NCI-H2227 treated with DMSO at 0.1 percent for 48 hours (cell line): ENCODE results near the gene MS4A10.
A peak's percentile ranks its signal among the peaks of the same experiment; 100 is the strongest.

Experiments used
- DNase-seq: peaks from one replicate; lab custom pipeline; 2025; lab: John Stamatoyannopoulos, UW

MS4A10 gene

DNA sequence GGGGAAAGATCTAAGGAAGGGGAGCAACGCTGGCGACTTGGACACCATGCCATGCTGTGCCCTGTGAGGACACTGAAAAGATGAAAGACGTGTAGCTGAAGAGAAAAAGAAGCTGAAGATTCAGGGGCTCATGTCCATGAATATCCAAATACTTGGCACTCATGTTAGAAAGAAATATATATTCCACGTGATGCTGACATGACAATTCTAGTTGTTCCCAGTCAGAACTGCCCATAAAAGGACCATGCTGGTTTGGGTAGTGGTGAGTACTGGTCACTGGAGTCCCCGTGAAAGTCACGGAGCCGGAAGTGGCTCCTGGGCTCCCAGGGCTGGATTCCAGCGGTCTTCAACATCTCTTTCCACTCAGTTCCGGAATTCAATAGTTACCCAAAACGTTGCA is 18.6 kb upstream of the MS4A10 start:
- DNase-seq, result no peak

DNA sequence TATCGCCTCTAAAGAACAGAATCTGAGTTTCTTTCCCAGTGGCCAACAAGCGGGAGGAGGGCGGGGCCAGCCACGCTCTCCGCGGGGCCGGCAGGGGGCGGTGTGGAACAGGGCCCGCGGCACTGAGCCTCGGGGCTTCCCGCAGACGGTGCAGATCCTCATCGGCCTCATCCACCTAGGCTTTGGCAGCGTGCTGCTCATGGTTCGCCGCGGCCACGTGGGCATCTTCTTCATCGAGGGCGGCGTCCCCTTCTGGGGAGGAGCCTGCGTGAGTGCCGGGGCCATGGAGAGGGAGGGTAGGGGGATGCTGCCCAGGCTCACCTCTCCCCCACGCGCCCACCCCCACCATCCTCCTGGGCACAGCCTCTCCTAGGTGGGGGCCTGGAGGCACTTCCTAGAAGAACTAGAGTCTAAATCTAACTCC is 17.7 kb upstream of the MS4A10 start:
- DNase-seq, result no peak

DNA sequence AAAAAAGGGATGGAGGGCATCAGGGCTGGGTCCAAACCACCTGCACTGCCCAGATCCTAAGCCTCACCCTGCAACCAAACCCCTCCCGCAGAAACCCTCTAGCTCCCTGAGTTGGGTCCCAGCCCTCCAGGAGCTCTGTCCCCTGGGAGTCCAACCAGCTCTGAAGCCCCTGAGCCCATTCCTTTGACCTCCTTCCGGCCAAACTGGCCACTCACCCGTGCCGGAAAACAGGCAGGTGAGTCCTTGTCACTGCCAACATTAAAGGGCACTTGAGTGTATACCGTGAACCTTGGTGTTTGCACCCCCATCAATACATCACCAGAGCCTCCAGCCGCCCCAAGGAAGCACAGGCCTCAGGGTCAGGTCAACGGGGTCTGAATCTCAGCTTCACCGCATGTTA is 16.9 kb upstream of the MS4A10 start:
- no peak for DNase-seq

DNA sequence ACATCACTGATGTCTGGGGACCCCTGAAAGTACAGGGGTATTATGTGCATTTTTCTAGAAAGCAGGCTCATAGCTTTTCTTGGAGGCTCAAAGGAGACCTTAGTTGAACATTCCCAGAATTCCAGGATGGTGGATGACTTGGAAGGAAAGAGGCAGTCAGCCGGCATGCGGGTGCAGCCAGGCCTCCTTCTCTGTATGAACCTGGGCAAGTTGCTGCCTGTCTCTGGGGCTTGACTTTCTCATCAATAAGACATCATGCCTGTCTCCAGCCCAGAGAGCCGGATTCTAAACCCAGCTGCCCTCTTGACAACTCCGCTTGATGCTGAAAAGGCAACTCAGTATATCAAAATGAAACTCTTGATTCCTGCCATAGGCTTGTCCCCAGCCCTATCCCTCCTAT is 15.9 kb upstream of the MS4A10 start:
- DNase-seq, result no peak

DNA sequence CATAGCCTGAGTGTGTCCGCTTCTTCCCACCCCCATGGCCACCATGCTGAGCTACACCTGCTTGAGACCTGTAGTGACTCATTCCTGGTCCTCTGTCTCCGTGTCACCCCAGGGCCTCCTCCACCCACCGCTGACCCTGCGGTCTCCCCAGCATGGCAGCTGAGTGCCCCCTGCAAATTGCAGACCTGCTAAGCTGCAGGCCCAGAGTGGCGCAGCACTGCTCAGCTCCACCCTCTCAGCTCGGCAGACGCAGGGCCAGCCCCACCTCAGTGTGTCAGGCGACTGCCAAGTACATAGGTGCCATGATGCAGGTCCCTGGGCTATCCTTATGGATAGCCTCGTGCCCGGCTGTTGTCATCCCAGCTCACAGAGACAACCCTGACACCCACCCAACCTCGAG is 15.3 kb upstream of the MS4A10 start:
- no peak for DNase-seq

DNA sequence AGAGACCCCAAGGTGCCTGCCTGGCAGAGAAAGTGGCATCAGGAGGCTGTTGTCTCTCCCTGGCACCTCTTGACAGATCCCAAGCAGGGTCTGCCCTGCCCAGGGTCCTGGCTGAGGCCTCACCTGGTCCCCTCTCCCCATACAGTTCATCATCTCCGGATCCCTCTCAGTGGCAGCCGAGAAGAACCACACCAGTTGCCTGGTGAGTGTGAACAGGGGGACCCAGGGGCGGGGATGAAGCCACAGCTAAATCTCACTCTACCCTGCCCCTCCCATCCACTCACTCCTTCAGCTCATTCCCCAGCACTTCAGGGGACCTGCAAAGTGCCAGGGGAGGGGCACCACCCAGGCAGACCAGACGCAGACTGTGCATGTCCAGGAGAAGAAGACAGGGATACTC is 14.0 kb upstream of the MS4A10 start:
- no peak for DNase-seq

DNA sequence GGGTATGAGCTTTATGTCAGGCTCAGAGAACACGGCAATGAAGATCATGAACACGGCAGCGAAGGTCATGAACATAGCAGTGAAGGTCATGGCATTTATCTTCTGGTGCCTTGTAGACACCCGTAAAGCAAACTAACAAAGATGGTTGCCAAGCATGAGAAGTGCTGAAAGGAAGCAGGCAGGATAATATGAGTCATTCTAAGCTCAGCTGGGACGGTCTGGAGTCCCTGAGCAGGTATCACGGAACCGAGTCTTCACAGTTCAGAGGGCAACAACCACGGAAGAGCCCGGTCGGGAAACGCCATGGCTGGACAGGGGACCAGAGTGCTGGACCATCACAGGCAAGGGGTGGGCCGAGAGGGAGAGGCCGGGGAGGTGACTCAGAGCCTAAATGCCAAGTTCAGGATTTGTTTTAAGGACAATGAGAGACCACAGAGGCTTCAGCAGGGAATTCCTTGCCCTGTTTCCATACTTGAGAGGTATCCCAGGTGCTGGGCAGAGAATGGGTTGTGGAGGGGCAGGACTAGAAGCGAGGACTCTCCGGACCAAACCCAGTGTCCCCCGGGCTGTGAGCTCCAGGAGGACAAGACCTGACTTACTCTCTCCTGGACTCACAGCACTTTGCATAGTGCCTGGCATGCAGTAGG is 13.1 kb upstream of the MS4A10 start:
- no peak for DNase-seq

DNA sequence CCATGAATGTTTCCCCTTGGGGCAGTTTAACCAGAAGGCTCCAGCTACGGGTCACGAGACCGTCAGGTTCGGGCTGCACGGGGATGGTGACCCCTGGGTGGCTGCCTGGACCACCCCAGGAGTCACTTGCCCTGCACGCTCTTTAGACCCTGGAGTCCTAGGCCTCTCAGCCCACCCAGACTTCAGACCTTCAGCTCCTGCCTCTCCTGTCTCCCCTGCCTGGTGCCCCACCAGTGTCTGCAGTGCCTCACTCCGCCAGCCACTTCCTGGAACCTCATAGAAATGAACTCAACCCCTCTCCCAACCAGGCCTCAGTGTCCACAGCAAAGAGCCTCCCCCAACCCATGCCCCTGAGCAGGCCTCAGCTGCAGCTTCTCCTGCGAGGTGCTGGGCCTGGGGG is 12.5 kb upstream of the MS4A10 start:
- no peak for DNase-seq

DNA sequence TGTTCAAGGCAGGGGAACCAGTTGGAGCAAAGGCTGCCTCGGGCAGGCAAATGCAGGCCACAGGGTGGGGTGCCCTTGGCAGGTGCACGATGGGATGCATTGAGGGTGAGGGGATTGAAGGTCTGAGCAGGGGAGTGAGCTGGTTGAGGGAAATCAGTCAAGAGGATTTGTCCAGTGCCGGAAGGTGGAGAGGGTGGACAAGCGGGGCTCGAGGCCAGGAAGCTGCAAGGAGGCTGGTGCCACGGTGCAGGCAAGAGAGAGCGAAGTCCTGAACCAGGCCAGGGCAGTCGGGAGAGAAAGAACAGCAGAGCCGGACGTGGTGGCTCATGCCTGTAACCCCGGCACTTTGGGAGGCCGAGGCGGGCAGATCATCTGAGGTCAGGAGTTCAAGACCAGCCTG is 10.4 kb upstream of the MS4A10 start:
- DNase-seq, result no peak

DNA sequence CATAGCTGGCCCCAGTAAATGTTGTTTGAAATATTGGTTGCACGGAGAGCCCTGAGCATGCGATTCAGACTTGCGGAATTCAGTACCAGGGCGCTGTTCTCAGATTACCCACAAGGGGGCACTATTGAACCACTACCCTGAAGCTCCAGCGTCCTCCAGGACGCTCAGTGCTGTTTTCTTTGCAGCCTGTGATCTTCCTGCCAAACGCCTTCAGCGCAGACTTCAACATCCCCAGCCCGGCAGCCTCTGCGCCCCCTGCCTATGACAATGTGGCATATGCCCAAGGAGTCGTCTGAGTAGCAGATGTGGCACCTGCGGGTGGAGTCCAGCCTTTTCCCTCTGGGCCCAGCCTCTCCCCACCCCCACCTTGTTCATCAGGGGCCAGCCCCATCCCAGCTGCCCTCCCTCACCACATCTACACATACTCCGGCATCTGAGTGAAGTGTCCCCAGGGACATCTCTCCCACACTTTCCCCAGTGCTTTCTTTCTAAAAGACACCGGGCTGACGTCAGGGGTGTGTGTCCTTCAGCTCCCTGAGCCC is 9.6 kb upstream of the MS4A10 start:
- peak; percentile 87 for DNase-seq

DNA sequence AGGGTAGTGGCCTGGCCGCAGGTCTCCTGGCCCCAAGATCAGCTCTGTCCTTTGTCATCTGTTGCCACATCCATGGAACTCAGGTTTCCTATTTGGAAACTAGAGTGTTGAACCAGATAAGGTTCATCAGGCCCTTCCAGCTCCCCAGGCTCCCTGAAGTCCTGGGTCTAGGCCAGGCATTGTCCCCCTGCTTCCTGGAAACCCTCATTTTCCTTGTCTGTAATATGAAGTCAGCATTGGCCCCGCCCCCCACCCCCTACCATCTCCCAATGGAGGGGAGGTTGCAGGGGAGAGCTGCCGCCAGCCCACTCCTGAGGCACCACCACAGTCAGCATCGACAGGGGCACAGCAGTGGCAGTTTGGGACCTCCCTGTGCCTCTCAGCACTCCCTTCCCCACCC is 9.0 kb upstream of the MS4A10 start:
- no peak for DNase-seq

DNA sequence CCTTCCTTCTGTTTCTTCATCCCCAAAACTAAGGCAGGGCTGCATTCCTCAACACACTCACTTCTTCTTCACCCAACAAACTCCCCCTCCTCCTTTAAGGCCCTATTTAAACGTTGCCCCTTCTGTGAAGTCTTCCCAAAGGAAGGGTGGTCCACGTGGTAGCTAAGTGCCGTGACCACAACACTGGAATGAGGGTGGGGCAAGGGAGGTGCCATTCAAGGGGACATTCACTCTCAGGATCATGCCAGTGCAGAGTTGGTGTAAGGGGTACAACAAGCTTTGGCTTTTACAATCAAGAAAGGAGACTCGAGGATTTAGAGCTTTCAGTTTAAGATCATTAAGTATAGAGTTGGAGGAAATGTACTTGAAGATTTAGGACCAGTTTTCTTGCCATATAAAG is 8.0 kb upstream of the MS4A10 start:
- no peak for DNase-seq

DNA sequence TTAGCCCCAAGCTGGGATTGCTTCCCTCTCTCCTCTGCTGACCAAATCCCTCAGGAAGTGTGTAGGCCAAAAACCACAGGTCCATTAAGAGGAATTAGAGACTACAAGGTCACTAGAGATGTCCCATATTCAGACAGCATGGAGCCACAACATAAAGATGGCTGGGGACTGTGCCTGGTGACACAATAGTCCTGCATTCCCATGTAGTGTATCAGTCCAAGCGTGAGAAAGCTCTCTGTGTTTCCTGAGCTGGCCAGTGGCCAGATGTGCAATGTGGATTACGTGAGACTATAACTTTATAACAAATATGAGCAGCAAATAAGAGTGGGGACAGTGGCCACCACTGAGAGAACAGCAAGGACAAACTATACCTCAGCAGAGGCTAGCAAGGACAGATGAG is 7.6 kb upstream of the MS4A10 start:
- no peak for DNase-seq

DNA sequence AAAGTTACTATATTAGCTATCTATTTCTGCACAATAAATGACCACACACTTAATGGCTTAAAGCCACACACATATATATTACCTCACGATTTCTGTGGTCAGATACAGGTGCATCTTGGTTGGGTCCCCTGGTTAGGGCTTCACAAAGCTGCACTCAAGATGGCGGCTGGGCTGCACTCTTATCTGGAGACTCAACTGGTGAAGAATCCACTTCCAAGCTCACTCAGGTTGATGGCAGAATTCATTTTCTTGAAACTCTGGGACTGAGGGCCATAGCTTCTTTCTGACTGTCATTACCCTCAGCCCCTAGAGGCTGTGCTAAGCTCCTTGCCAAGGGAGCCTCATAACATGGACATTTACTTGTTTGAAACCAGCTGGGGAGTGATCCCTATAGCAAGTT is 5.1 kb upstream of the MS4A10 start:
- no peak for DNase-seq

DNA sequence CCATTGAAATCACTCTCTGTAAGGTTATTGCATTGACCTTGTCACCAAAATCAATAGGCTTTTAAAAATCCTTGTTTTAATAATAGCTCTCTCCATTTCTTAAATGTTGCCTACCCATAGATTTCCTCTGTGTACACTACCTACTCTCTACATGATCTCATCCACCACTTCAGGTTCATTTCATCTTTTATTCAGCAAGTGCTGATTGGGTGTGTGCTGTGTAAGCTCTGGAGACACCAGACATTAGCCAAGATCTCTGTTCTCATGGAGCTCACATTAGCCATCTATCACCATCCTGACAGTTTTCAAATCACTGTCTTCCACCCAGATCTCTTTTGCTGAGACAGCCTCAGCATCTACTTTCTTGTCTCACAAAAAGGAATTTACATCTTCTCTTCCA is 4.4 kb upstream of the MS4A10 start:
- no peak for DNase-seq

DNA sequence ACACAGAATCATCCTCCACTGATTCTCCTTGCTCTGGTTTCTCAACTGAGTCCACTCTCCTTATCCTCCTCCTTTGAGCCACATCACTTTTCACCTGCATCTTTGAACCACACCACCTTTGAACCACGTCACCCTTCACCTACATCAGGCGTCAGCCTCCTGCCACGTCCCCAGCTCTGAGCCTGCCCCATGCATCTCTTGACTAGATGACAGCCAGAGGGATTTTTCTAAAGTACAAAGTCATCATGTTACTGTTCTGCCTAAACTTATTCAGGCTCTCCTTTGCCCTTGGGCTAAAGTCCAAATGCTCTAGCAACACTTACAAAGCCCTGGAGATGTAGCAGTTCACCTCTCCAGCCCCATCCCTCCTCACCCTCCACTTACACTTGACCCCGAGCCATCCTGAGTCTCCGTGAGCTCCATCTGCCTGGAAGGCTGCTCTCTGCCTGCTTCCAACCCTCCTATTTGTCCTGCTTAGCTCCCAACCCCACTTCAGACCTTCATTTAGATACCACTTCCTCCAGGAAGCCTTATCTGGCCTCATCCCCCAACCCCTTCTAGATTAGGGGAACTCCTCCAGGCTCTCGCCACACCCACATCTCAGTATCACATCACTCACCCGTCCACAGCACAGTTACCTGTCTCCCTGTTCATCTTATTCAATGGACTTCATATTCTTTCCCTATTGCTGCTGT is 3.7 kb upstream of the MS4A10 start:
- DNase-seq, result no peak

DNA sequence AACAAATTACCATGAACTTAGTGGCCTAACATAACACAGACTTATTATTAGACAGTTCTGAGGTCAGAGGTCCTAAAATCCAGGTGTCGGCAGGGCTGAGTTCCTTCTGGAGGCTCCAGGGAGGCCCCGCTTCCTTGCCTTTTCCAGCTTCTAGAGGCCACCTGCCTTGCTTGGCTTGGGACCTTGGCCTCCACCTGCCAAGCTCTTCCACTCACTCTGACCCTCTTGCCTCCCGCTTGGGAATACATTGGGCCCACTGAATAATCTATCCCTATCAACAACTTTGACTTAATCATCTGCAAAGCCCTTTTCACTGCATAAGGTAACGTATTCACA is 3.2 kb upstream of the MS4A10 start:
- DNase-seq, result no peak

DNA sequence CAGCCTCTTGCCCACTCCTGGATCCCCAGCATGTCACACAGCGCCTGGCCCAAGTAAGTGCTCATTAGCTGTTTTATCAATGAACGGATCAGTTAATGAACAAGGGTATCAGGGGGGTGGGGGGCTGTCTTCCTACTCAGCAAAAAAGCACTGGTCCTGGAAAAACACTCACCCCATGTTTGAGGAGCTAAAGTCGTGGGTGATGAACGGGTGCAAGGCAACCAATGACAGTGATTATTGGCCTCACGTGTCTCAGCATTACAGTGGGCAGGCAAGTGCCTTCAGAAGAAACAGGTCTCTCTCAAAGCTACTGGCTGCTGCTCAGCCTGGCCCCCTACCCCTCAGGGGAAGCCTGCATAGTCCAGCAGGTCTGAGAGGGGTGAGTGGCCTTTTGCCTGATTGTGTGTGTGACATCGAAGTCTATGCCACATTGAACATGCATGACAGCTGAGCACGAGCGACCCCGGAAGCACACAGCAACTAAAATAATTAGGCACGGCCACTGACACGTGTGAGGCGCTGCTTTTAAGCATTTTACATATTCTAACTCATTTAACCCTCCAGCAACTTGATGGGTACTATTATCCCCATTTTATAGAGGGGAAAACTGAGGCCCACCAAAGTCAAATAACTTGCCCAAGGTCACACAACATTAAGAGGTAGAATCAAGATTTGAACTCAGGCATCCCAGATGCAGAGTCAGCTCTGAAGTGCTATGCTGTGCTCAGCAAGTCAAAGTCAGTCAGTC is 2.6 kb upstream of the MS4A10 start:
- DNase-seq, result no peak

DNA sequence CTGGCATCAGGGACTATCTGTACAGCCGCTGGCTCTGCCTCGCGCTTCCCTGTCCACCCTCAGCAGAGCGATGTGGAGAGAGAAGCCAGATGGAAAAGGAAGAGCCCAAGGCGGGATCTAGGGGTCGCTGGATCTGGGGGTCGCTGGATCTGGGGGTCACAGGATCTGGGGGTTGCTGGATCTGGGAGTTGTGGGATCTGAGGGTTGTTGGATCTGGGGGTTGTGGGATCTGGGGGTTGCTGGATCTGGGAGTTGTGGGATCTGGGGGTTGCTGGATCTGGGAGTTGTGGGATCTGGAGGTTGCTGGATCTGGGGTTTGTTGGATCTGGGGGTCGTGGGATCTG is 2.0 kb upstream of the MS4A10 start:
- DNase-seq, result no peak

DNA sequence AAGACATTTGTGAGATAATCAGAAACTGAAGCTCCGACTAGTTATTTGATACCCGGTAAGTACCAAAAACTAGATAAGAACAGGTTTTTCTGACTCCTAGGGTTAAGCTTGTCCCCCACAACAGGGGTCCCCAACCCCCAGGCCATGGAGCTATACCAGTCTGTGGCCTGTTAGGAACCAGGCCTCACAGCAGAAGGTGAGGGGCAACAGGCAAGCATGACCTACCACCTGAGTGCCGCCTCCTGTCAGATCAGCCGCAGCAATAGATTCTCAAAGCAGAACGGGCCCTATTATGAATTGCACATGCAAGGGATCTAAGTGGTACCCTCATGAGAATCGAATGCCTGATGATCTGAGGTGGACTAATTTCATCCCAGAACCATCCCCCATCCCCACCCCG is 1.2 kb upstream of the MS4A10 start:
- DNase-seq, result no peak

DNA sequence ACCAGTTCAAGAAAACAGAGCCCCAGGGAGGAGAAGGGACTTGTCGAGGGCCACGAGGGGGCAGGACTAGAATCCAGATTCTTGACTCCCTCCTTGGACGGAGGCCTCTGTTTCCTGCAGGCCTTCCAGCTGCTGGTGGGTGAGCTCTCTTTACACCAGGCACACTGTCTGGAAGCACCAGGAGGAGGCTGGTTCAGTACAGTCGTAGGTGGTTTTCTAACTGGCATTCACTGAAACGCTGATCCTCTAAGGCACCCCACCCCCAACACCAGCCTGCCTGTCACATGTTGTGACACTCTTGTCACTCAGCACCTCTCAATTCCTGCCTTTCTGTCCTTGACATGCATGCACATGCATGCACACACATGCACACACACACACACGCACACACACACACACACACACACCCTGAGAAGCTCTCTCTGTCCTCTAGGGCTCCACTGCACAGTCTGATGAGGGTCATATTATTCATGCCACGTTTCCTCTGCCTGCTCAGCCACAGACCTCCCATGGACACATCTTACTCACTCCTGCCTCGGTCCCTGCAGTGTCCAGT is 751 bp downstream of the MS4A10 start:
- DNase-seq, result no peak

DNA sequence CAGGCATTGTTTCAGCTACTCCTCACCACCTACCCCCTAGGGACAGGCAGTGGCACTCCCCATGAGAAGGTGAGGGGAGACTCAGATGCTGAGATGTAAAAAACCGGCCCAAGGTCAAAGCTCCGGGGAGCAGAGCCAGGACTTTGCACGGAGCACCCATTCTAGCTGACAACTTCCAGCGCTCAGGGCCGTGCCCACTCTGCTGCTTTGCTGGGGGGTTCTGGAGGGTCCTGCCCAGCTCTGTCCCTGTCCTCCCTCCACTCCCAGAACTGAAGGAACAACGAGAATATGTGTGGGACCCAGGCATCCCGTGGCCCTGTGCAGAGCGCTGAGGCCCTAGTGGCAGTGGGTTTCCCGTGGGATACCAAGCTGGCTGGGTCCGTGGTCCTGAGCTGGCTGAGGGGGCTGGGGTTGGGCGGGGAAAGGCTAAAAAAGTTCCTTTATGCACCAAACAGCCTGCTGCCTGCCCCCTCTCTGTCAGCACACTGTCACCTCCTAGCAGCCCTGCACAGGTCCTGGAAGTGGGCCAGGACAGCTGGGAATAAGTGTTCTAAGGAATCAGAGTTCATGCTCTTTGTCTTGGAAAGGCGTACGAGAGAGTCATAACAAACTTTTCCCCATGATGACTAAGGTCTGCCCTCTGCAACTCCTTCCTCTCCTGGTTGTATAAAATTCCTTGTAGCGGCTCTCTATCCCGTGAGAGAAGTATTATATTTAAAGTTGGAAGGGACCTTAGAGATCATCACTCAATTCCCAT is 1.9 kb downstream of the MS4A10 start:
- DNase-seq, result no peak
